SK-N-SH (cell line): ENCODE results near the gene ALDH9A1. TPM values are rescaled to one million over a fixed set of nuclear protein-coding genes. Genes with fewer than 3 reads are reported as not detected.
A peak's percentile ranks its signal among the peaks of the same experiment; 100 is the strongest.

ENCODE experiments used
- CTCF ChIA-PET: fragments of 300-600, 350-600 bp; formaldehyde crosslinking; extraction: SDS; loops from one replicate; lab custom pipeline; 2021; lab: Yijun Ruan, JAX
- POLR2A ChIA-PET: fragments of 350-600 bp; sonication (Branson Sonifier 250); formaldehyde crosslinking; extraction: SDS; loops from one replicate; lab custom pipeline; 2020; ENCODE audit warnings: antibody characterized with exemption, inconsistent platforms; lab: Yijun Ruan, JAX
- DNase-seq: peaks from one replicate; pipeline ENCODE4 v3.0.0; 2012
- H2AFZ ChIP-seq: fragments of 200-600 bp; sonication (generic); 2 replicates; pipeline ENCODE4 v1.8.1; 2016; ENCODE audit warnings: antibody characterized with exemption, mild to moderate bottlenecking, low read depth
- H3F3A ChIP-seq: fragments of 200-600 bp; sonication (generic); replicated peaks from 2 replicates; pipeline ENCODE3; 2016; ENCODE audit warnings: antibody characterized with exemption, mild to moderate bottlenecking; ENCODE audit not compliant: insufficient read depth
- H3K27ac ChIP-seq, 2 experiments: fragments of 200-500 bp in 1 of 2; fragments of 200-600 bp in 1 of 2; sonication (Bioruptor generic) in 1 of 2; sonication (generic), shearing (Covaris generic) in 1 of 2; 2 replicates each; pipeline versions ENCODE4 v1.5.1 to v1.6.1; 2014 to 2016; ENCODE audit warnings: low read depth in 2 of 2, inconsistent platforms in 1 of 2, low read length in 1 of 2, mild to moderate bottlenecking in 1 of 2, mixed read lengths in 1 of 2
- H3K27me3 ChIP-seq: fragments of 200-600 bp; sonication (generic), shearing (Covaris generic); 2 replicates; pipeline ENCODE4 v1.6.1; 2016; ENCODE audit warnings: mixed run types; ENCODE audit not compliant: insufficient read depth
- H3K36me3 ChIP-seq, 2 experiments: fragments of 200-500 bp in 1 of 2; fragments of 200-600 bp in 1 of 2; sonication (Bioruptor generic) in 1 of 2; sonication (generic) in 1 of 2; replicated peaks in 1 of 2; 2 replicates each; pipeline versions ENCODE3 to v1.5.1; 2014 to 2016; ENCODE audit warnings: low read length in 1 of 2, mild to moderate bottlenecking in 1 of 2; ENCODE audit not compliant: insufficient read depth in 2 of 2, control insufficient read depth in 1 of 2
- H3K4me1 ChIP-seq, 2 experiments: fragments of 200-500 bp in 1 of 2; fragments of 200-600 bp in 1 of 2; sonication (Bioruptor generic) in 1 of 2; sonication (generic), shearing (Covaris generic) in 1 of 2; 2 replicates each; pipeline versions ENCODE4 v1.5.1 to v1.6.1; 2014 to 2016; ENCODE audit warnings: low read depth in 1 of 2, low read length in 1 of 2, mixed run types in 1 of 2; ENCODE audit not compliant: insufficient read depth in 2 of 2, control insufficient read depth in 1 of 2
- H3K4me2 ChIP-seq: fragments of 200-600 bp; sonication (generic), shearing (Covaris generic); 2 replicates; pipeline ENCODE4 v1.6.1; 2017; ENCODE audit warnings: mixed run types
- H3K4me3 ChIP-seq, 2 experiments: fragments of 200-500 bp in 1 of 2; fragments of 200-600 bp in 1 of 2; sonication (Bioruptor generic) in 1 of 2; sonication (generic), shearing (Covaris generic) in 1 of 2; 2 replicates each; pipeline versions ENCODE4 v1.5.1 to v1.8.1; 2014 to 2016; ENCODE audit warnings: low read depth in 2 of 2, inconsistent platforms in 1 of 2, low read length in 1 of 2, mild to moderate bottlenecking in 1 of 2, mixed read lengths in 1 of 2, moderate library complexity in 1 of 2
- H3K79me2 ChIP-seq: fragments of 200-600 bp; sonication (generic); 2 replicates; pipeline ENCODE4 v1.8.1; 2017; ENCODE audit warnings: mild to moderate bottlenecking; ENCODE audit not compliant: insufficient read depth
- H3K9ac ChIP-seq: fragments of 200-600 bp; sonication (generic); 2 replicates; pipeline ENCODE4 v1.6.1; 2017; ENCODE audit warnings: mixed run types
- H3K9me2 ChIP-seq: fragments of 200-600 bp; sonication (generic); 2 replicates; pipeline ENCODE4 v1.6.1; 2017; ENCODE audit warnings: mixed run types
- H3K9me3 ChIP-seq: fragments of 200-600 bp; sonication (generic); 2 replicates; pipeline ENCODE4 v1.6.1; 2017; ENCODE audit warnings: mixed run types, mild to moderate bottlenecking, moderate library complexity
- H4K20me1 ChIP-seq: fragments of 200-600 bp; sonication (generic); 2 replicates; pipeline ENCODE4 v1.6.1; 2017; ENCODE audit warnings: mild to moderate bottlenecking, mixed run types; ENCODE audit not compliant: insufficient read depth
- ELF1 ChIP-seq: IDR thresholded peaks from 2 replicates; pipeline ENCODE4 v1.4.0; 2012
- EP300 ChIP-seq, 2 experiments: IDR thresholded peaks; 2 replicates each; pipeline versions ENCODE4 v1.4.0 to v1.6.1; 2012; ENCODE audit warnings: borderline replicate concordance in 1 of 2, low read depth in 1 of 2, low read length in 1 of 2
- EZH2phosphoT487 ChIP-seq: fragments of 200-600 bp; sonication (generic); IDR thresholded peaks from 2 replicates; pipeline ENCODE4 v1.6.1; 2017; ENCODE audit warnings: low read depth, mixed run types, mild to moderate bottlenecking, antibody characterized with exemption, moderate library complexity, borderline replicate concordance
- FOXM1 ChIP-seq: IDR thresholded peaks from 2 replicates; pipeline ENCODE4 v1.4.0; 2012; ENCODE audit warnings: low read depth, mild to moderate bottlenecking
- GABPA ChIP-seq: IDR thresholded peaks from 2 replicates; pipeline ENCODE4 v1.4.0; 2012; ENCODE audit warnings: low read depth, mild to moderate bottlenecking
- JUND ChIP-seq: IDR thresholded peaks from 2 replicates; pipeline ENCODE4 v1.4.0; 2012
- MAX ChIP-seq: IDR thresholded peaks from 2 replicates; pipeline ENCODE4 v1.4.0; 2012; ENCODE audit warnings: low read depth
- NRF1 ChIP-seq: IDR thresholded peaks from 2 replicates; pipeline ENCODE4 v1.6.1; 2012; ENCODE audit warnings: low read depth, mild to moderate bottlenecking, low read length
- PBX3 ChIP-seq: IDR thresholded peaks from 2 replicates; pipeline ENCODE4; 2012
- RAD21 ChIP-seq: IDR thresholded peaks from 2 replicates; pipeline ENCODE4 v1.6.1; 2012; ENCODE audit warnings: mild to moderate bottlenecking, low read length
- REST ChIP-seq: IDR thresholded peaks from 2 replicates; pipeline ENCODE4 v1.6.1; 2012; ENCODE audit warnings: mild to moderate bottlenecking, low read depth, low read length, moderate library complexity
- RFX5 ChIP-seq: IDR thresholded peaks from 2 replicates; pipeline ENCODE4 v1.6.1; 2012; ENCODE audit warnings: mild to moderate bottlenecking, improper control_type of control experiment, low read length
- SIN3A ChIP-seq: IDR thresholded peaks from 2 replicates; pipeline ENCODE4 v1.6.1; 2012; ENCODE audit warnings: low read depth, mild to moderate bottlenecking, low read length, moderate library complexity, borderline replicate concordance
- TAF1 ChIP-seq: IDR thresholded peaks from 2 replicates; pipeline ENCODE4 v1.6.1; 2012; ENCODE audit warnings: low read depth, mild to moderate bottlenecking, low read length, moderate library complexity, borderline replicate concordance
- TCF12 ChIP-seq: IDR thresholded peaks from 2 replicates; pipeline ENCODE4 v1.4.0; 2012
- TEAD4 ChIP-seq: IDR thresholded peaks from 2 replicates; pipeline ENCODE4 v1.4.0; 2012; ENCODE audit warnings: mild to moderate bottlenecking, borderline replicate concordance; ENCODE audit not compliant: insufficient read depth
- USF1 ChIP-seq: IDR thresholded peaks from 2 replicates; pipeline ENCODE4 v1.4.0; 2012; ENCODE audit warnings: low read depth, borderline replicate concordance
- USF2 ChIP-seq: fragments of 150-350 bp; IDR thresholded peaks from 2 replicates; pipeline ENCODE4 v1.6.1; 2017; ENCODE audit warnings: antibody characterized with exemption, low read length, low read depth, borderline replicate concordance
- YY1 ChIP-seq: IDR thresholded peaks from 2 replicates; pipeline ENCODE4 v1.4.0; 2012; ENCODE audit warnings: low read depth, mild to moderate bottlenecking
- ZBTB33 ChIP-seq: IDR thresholded peaks from 2 replicates; pipeline ENCODE4 v1.4.0; 2012; ENCODE audit warnings: low read depth, borderline replicate concordance
- WGBS: methylation state at CpG from one replicate; pipeline ENCODE4 v1.1.6; 2017; ENCODE audit warnings: low lambda C conversion rate; 5-methylcytosine and 5-hydroxymethylcytosine counted together
- polyA plus RNA-seq, 3 experiments: library from polyadenylated mRNA; depleted of rRNA; stranded (reverse); fragments of >200 nt; gene quantifications; 2 replicates each; pipeline ENCODE4 v1.2.3, GENCODE V29; 2012

The ALDH9A1 gene
- 31.3 and 45.0 TPM in 2 replicates for polyA plus RNA-seq (2012; rRNA removed)
- 52.5 and 66.7 TPM in 2 replicates for polyA plus RNA-seq (2012; cell fraction: cytosol; rRNA removed)
- polyA plus RNA-seq (2012; cell fraction: nucleus; rRNA removed) = 19.6 and 36.0 TPM in 2 replicates

GRCh38 chr1:165697881-165698760, at the start of gene ALDH9A1:
ALDH9A1 (minus strand) TSS chr1:165698562; CDS start chr1:165698558, 4 bp downstream.
- H3K9me2 ChIP-seq = no peaks in the 10 kb centered on the region
- H4K20me1 ChIP-seq = no peaks in the 10 kb centered on the region; the same call in 1 of the 2 replicates
- 1% methylated on average over 19 of the region's 65 CpGs for WGBS
- peak within 1 kb of the TSS; percentile 100 for H2AFZ ChIP-seq
- peak; percentile 91 for DNase-seq
- H3K27ac ChIP-seq = peak within 1 kb of the TSS; percentile 89 to 92
- peaks cover 0 to 3% of the 10 kb centered on the region in 2 experiments for H3K36me3 ChIP-seq
- no peaks in the 10 kb centered on the region for H3K9me3 ChIP-seq
- ChIA-PET POLR2A (interaction anchor here (0.8 to 1.2 kb wide), 6 partner anchors 11 to 130 kb away, joined by 3 to 5 read pairs (median 3); partner anchors contain the start of gene TMCO1), CTCF (interaction anchor here (0.6 to 2.3 kb wide), 18 partner anchors 9 to 657 kb away, joined by 3 to 7 read pairs (median 3); partner anchors contain the start of gene TMCO1)
- H3K4me1 ChIP-seq = peaks cover 0 to 12% of the 10 kb centered on the region in 2 experiments; a peak in 2 of 4 replicates
- peak within 1 kb of the TSS; percentile 86 for H3K4me2 ChIP-seq
- peak within 1 kb of the TSS; percentile 59 to 97 for H3K4me3 ChIP-seq
- H3K27me3 ChIP-seq = no peaks in the 10 kb centered on the region
- H3K9ac ChIP-seq = peak within 1 kb of the TSS; percentile 97
- H3K79me2 ChIP-seq = peaks cover 49% of the 10 kb centered on the region
- peaks cover 23% of the 10 kb centered on the region for H3F3A ChIP-seq
- TF ChIP-seq RFX5 = no peak
- no peak for TF ChIP-seq USF1
- TF ChIP-seq GABPA = peak; percentile 75
- no peak for TF ChIP-seq ZBTB33
- TF ChIP-seq EP300 (IDR thresholded peaks at IDR 0.05; ENCODE audit: borderline replicate concordance in 1 of 2, low read depth in 1 of 2, low read length in 1 of 2) = no peak
- no peak for TF ChIP-seq EZH2phosphoT487
- TF ChIP-seq TAF1 = peak; percentile 54; the same call in 1 of the 2 replicates
- TF ChIP-seq USF2 = no peak
- TF ChIP-seq RAD21 = no peak
- no peak for TF ChIP-seq FOXM1
- TF ChIP-seq PBX3 = peak; percentile 37; the same call in 1 of the 2 replicates
- no peak for TF ChIP-seq NRF1
- no peak for TF ChIP-seq ELF1
- peak; percentile 73 for TF ChIP-seq MAX
- no peak for TF ChIP-seq JUND
- no peak for TF ChIP-seq SIN3A
- no peak for TF ChIP-seq TEAD4
- peak; percentile 18; the same call in 1 of the 2 replicates for TF ChIP-seq TCF12
- no peak for TF ChIP-seq REST
- TF ChIP-seq YY1 = peak; percentile 61; the same call in 1 of the 2 replicates
